Right lobe of liver (tissue), 4 donors: ENCODE data around the gene CALML3.

Source experiments
- CTCF ChIP-seq, 4 donors: fragments of 200-600 bp in 3 of 4; fragments of 450-650 bp in 1 of 4; IDR thresholded peaks; one replicate each; pipeline versions ENCODE4 v1.5.1 to v1.8.0; 2016 to 2022; ENCODE audit warnings: antibody characterized with exemption in 4 of 4, mild to moderate bottlenecking in 2 of 4
- POLR2A ChIP-seq: fragments of 450-650 bp; IDR thresholded peaks from one replicate; pipeline ENCODE4 v1.6.1; 2017; ENCODE audit warnings: antibody characterized with exemption, mild to moderate bottlenecking
- donor health status: DM: no; HTN: no; CAD: no.
- donor health status: DM: no; HTN: no; CAD: no.
- donor health status: DM: no; HTN: yes; CAD: no.

- no peak for TF ChIP-seq CTCF (IDR thresholded peaks at IDR 0.05)
- no peak for TF ChIP-seq POLR2A
Measured at GRCh38 chr10:5526691-5527331, 2.0 kb downstream of the CALML3 start.
